SK-N-SH (cell line): Measurements from ENCODE around the gene PIR. TPM values are rescaled to one million over a fixed set of nuclear protein-coding genes. Genes with fewer than 3 reads are reported as not detected.
A peak's percentile ranks its signal among the peaks of the same experiment; 100 is the strongest.

ENCODE experiments used
- CTCF ChIA-PET: fragments of 300-600, 350-600 bp; formaldehyde crosslinking; extraction: SDS; loops from one replicate; lab custom pipeline; 2021; lab: Yijun Ruan, JAX
- POLR2A ChIA-PET: fragments of 350-600 bp; sonication (Branson Sonifier 250); formaldehyde crosslinking; extraction: SDS; loops from one replicate; lab custom pipeline; 2020; ENCODE audit warnings: antibody characterized with exemption, inconsistent platforms; lab: Yijun Ruan, JAX
- DNase-seq: peaks from one replicate; pipeline ENCODE4 v3.0.0; 2012
- H2AFZ ChIP-seq: fragments of 200-600 bp; sonication (generic); 2 replicates; pipeline ENCODE4 v1.8.1; 2016; ENCODE audit warnings: antibody characterized with exemption, mild to moderate bottlenecking, low read depth
- H3F3A ChIP-seq: fragments of 200-600 bp; sonication (generic); replicated peaks from 2 replicates; pipeline ENCODE3; 2016; ENCODE audit warnings: antibody characterized with exemption, mild to moderate bottlenecking; ENCODE audit not compliant: insufficient read depth
- H3K27ac ChIP-seq, 2 experiments: fragments of 200-500 bp in 1 of 2; fragments of 200-600 bp in 1 of 2; sonication (Bioruptor generic) in 1 of 2; sonication (generic), shearing (Covaris generic) in 1 of 2; 2 replicates each; pipeline versions ENCODE4 v1.5.1 to v1.6.1; 2014 to 2016; ENCODE audit warnings: low read depth in 2 of 2, inconsistent platforms in 1 of 2, low read length in 1 of 2, mild to moderate bottlenecking in 1 of 2, mixed read lengths in 1 of 2
- H3K27me3 ChIP-seq: fragments of 200-600 bp; sonication (generic), shearing (Covaris generic); 2 replicates; pipeline ENCODE4 v1.6.1; 2016; ENCODE audit warnings: mixed run types; ENCODE audit not compliant: insufficient read depth
- H3K36me3 ChIP-seq, 2 experiments: fragments of 200-500 bp in 1 of 2; fragments of 200-600 bp in 1 of 2; sonication (Bioruptor generic) in 1 of 2; sonication (generic) in 1 of 2; replicated peaks in 1 of 2; 2 replicates each; pipeline versions ENCODE3 to v1.5.1; 2014 to 2016; ENCODE audit warnings: low read length in 1 of 2, mild to moderate bottlenecking in 1 of 2; ENCODE audit not compliant: insufficient read depth in 2 of 2, control insufficient read depth in 1 of 2
- H3K4me1 ChIP-seq, 2 experiments: fragments of 200-500 bp in 1 of 2; fragments of 200-600 bp in 1 of 2; sonication (Bioruptor generic) in 1 of 2; sonication (generic), shearing (Covaris generic) in 1 of 2; 2 replicates each; pipeline versions ENCODE4 v1.5.1 to v1.6.1; 2014 to 2016; ENCODE audit warnings: low read depth in 1 of 2, low read length in 1 of 2, mixed run types in 1 of 2; ENCODE audit not compliant: insufficient read depth in 2 of 2, control insufficient read depth in 1 of 2
- H3K4me2 ChIP-seq: fragments of 200-600 bp; sonication (generic), shearing (Covaris generic); 2 replicates; pipeline ENCODE4 v1.6.1; 2017; ENCODE audit warnings: mixed run types
- H3K4me3 ChIP-seq, 2 experiments: fragments of 200-500 bp in 1 of 2; fragments of 200-600 bp in 1 of 2; sonication (Bioruptor generic) in 1 of 2; sonication (generic), shearing (Covaris generic) in 1 of 2; 2 replicates each; pipeline versions ENCODE4 v1.5.1 to v1.8.1; 2014 to 2016; ENCODE audit warnings: low read depth in 2 of 2, inconsistent platforms in 1 of 2, low read length in 1 of 2, mild to moderate bottlenecking in 1 of 2, mixed read lengths in 1 of 2, moderate library complexity in 1 of 2
- H3K79me2 ChIP-seq: fragments of 200-600 bp; sonication (generic); 2 replicates; pipeline ENCODE4 v1.8.1; 2017; ENCODE audit warnings: mild to moderate bottlenecking; ENCODE audit not compliant: insufficient read depth
- H3K9ac ChIP-seq: fragments of 200-600 bp; sonication (generic); 2 replicates; pipeline ENCODE4 v1.6.1; 2017; ENCODE audit warnings: mixed run types
- H3K9me2 ChIP-seq: fragments of 200-600 bp; sonication (generic); 2 replicates; pipeline ENCODE4 v1.6.1; 2017; ENCODE audit warnings: mixed run types
- H3K9me3 ChIP-seq: fragments of 200-600 bp; sonication (generic); 2 replicates; pipeline ENCODE4 v1.6.1; 2017; ENCODE audit warnings: mixed run types, mild to moderate bottlenecking, moderate library complexity
- H4K20me1 ChIP-seq: fragments of 200-600 bp; sonication (generic); 2 replicates; pipeline ENCODE4 v1.6.1; 2017; ENCODE audit warnings: mild to moderate bottlenecking, mixed run types; ENCODE audit not compliant: insufficient read depth
- EZH2phosphoT487 ChIP-seq: fragments of 200-600 bp; sonication (generic); IDR thresholded peaks from 2 replicates; pipeline ENCODE4 v1.6.1; 2017; ENCODE audit warnings: low read depth, mixed run types, mild to moderate bottlenecking, antibody characterized with exemption, moderate library complexity, borderline replicate concordance
- FOXM1 ChIP-seq: IDR thresholded peaks from 2 replicates; pipeline ENCODE4 v1.4.0; 2012; ENCODE audit warnings: low read depth, mild to moderate bottlenecking
- IRF3 ChIP-seq: fragments of 150-350 bp; IDR thresholded peaks from 2 replicates; pipeline ENCODE4 v1.6.1; 2016; ENCODE audit warnings: mild to moderate bottlenecking, low read depth, low read length
- JUND ChIP-seq: IDR thresholded peaks from 2 replicates; pipeline ENCODE4 v1.4.0; 2012
- MAX ChIP-seq: IDR thresholded peaks from 2 replicates; pipeline ENCODE4 v1.4.0; 2012; ENCODE audit warnings: low read depth
- MEF2A ChIP-seq: IDR thresholded peaks from 2 replicates; pipeline ENCODE4 v1.4.0; 2012; ENCODE audit warnings: low read depth, borderline replicate concordance
- RCOR1 ChIP-seq: fragments of 150-350 bp; IDR thresholded peaks from 2 replicates; pipeline ENCODE4 v1.6.1; 2017; ENCODE audit warnings: antibody characterized with exemption, low read length
- TEAD4 ChIP-seq: IDR thresholded peaks from 2 replicates; pipeline ENCODE4 v1.4.0; 2012; ENCODE audit warnings: mild to moderate bottlenecking, borderline replicate concordance; ENCODE audit not compliant: insufficient read depth
- ZBTB33 ChIP-seq: IDR thresholded peaks from 2 replicates; pipeline ENCODE4 v1.4.0; 2012; ENCODE audit warnings: low read depth, borderline replicate concordance
- WGBS: methylation state at CpG from one replicate; pipeline ENCODE4 v1.1.6; 2017; ENCODE audit warnings: low lambda C conversion rate; 5-methylcytosine and 5-hydroxymethylcytosine counted together
- polyA plus RNA-seq, 3 experiments: library from polyadenylated mRNA; depleted of rRNA; stranded (reverse); fragments of >200 nt; gene quantifications; 2 replicates each; pipeline ENCODE4 v1.2.3, GENCODE V29; 2012
- TF ChIP-seq, protein P1 (sequence below): IDR thresholded peaks from 2 replicates; pipeline ENCODE4; 2012

PIR gene
- polyA plus RNA-seq, 1 of the 3 experiments (the other 2 are of a cell fraction): 12.3 TPM

DNA sequence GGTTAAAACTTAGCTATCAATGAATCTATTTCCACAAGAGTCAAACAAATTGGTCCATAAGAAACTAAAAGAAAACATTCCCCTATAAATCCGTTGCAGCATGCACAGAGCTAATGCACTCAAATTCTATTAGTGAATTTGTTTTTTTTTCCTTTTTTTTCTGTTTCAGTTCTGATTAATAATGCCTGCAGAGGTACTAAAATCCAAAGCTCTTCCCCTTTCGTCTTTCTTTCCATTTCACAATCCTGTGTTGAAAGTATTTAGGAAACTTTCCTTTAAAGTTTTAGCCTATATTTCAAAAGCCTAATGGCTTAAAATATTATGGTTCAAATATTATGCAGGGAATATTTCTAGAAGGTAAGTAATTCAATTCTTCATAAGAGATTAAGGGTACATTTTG lies 63.1 kb downstream of the PIR start:
- DNase-seq: no peak
- Histone ChIP-seq H3K27me3 (no peaks in the 10 kb centered on the region), H4K20me1 (no peaks in the 10 kb centered on the region), H3K9me3 (no peaks in the 10 kb centered on the region), H3K79me2 (no peaks in the 10 kb centered on the region), H3K4me1 (no peaks in the 10 kb centered on the region; a peak in 1 of 4 replicates), H2AFZ (no peak overlapping the region), H3K4me2 (no peak overlapping the region), H3K27ac (peak overlapping the region in 1 of 2 experiments; percentile 79; a peak in 1 of 4 replicates), H3F3A (no peaks in the 10 kb centered on the region), H3K9me2 (no peaks in the 10 kb centered on the region), H3K4me3 (no peak overlapping the region), H3K36me3 (no peaks in the 10 kb centered on the region), H3K9ac (no peak overlapping the region)
- WGBS: 62% methylated on average over 2 of the region's 2 CpGs
- CTCF ChIA-PET: interaction anchor here (1.1 to 2.6 kb wide), 4 partner anchors 11 to 41 kb away, joined by 3 to 9 read pairs (median 4); no protein-coding TSS in a partner anchor
- POLR2A ChIA-PET: no interaction called here
- TF ChIP-seq IRF3 (no peak), MEF2A (no peak), ZBTB33 (no peak), MAX (no peak), EZH2phosphoT487 (no peak), FOXM1 (no peak), TEAD4 (no peak)
- TF ChIP-seq, protein P1, sequence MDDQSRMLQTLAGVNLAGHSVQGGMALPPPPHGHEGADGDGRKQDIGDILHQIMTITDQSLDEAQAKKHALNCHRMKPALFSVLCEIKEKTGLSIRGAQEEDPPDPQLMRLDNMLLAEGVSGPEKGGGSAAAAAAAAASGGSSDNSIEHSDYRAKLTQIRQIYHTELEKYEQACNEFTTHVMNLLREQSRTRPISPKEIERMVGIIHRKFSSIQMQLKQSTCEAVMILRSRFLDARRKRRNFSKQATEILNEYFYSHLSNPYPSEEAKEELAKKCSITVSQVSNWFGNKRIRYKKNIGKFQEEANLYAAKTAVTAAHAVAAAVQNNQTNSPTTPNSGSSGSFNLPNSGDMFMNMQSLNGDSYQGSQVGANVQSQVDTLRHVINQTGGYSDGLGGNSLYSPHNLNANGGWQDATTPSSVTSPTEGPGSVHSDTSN: no peak

DNA sequence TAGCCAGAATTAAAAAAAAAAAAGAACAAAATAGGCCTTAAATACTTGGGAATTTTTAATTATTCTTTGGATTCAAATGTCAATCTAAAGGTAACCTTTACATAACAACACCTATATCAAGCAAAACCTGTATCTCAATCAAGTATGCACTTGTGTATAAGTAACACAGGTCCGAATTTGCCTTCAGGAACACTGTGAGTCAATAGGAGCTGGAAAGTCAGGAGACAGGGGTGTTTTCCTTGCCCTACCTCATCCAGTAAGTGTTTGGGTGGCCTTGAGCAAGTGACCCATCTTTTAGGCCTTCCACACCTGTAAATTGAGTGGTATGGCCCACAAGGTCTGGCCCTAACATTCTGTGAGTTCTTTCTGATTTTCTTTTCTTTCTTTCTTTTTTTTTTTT lies 68.1 kb downstream of the PIR start:
- 69% methylated on average over 1 of the region's 1 CpG for WGBS

More for the DNA sequence above, 68.1 kb downstream of the PIR start:
- H3K4me2 ChIP-seq: no peak overlapping the region
- H3K27me3 ChIP-seq: no peaks in the 10 kb centered on the region
- no peak for DNase-seq
- H3K79me2 ChIP-seq: no peaks in the 10 kb centered on the region
- H4K20me1 ChIP-seq: no peaks in the 10 kb centered on the region
- no peak overlapping the region for H3K4me3 ChIP-seq
- no peak overlapping the region for H2AFZ ChIP-seq
- no peaks in the 10 kb centered on the region for H3K9me3 ChIP-seq
- TF ChIP-seq JUND: no peak
- TF ChIP-seq ZBTB33: no peak
- TF ChIP-seq RCOR1: no peak
- H3K9ac ChIP-seq: no peak overlapping the region
- ChIA-PET CTCF (no interaction called here), POLR2A (no interaction called here)
- peaks cover 4% of the 10 kb centered on the region for H3F3A ChIP-seq
- no peaks in the 10 kb centered on the region; a peak in 2 of 4 replicates for H3K4me1 ChIP-seq
- H3K27ac ChIP-seq: no peak overlapping the region
- no peaks in the 10 kb centered on the region; the same call in 1 of the 2 replicates for H3K9me2 ChIP-seq
- no peaks in the 10 kb centered on the region for H3K36me3 ChIP-seq
